ENCODE results near the gene TCFL5.

Gene TCFL5

DNA sequence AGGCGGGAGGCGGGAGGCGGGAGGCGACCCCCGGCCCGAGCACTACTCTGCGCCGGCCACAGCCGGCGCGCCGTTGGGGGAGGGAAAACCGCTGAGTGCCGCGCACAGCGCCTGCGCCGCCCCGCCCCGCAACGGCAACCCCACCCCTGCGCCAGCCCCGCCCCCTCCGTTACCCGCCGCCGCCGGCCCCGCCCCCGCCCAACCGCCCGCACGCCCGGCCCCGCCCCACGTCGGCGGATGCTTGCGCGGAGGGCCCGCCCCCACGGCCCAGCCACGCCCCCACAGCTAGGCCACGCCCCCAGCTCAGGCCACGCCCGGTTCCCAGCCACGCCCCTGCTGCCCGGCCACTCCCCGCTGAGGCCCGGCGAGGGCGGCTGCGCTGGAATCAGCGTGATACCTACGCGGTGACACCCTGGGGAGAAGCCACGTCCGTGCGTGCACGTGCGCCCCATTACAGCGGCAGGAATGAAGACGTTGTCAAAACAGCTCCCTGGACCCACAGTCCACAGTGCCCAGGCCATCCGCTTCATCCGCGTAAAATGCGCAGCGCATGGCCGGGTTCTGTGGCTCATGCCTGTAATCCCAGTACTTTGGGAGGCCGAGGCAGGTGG lies at the start of gene TCFL5:
TCFL5 (minus strand) TSS at position 97 of the 611 bp plus-strand sequence. CDS start 152 bp downstream, outside the sequence.
- peak; percentile 90 for DNase-seq (ENCODE audit: low read depth)

DNA sequence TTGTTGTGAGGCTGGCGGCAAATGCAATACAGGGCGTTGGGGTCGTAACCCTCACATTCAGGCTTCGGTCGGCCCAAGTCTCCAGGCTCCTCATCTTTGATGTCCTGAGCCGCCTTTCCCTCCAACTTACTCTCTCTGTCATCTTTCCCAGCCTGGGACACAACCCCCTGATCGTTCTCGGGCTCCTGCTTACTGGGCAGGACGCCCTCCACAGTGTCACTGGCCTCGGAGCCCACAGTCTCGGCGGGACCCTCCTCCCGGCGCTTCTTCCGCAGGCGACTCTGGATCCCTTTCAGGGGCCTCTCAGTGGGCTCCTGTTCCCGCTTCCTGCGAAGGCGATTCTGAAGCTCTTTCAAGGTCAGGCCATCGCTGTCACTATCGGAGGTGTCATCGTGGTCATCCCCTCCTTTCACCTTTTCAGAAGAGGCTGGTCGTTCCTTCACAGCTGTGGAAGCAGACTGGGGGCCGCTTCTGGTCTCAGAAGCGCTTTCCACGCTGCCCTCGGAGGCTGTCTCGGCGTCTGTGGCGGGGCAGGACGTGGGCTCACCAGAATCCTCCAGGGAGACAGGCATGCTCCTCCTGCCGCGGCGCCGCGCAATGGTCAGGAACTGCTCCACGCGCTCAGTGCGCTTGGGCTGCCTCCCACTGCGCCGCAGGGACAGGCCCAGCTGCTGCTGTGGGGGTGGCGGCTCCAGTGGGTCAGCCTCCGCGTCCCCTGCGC lies 49.3 kb upstream of the TCFL5 start:
- DNase-seq (ENCODE audit: low read depth) = no peak

DNA sequence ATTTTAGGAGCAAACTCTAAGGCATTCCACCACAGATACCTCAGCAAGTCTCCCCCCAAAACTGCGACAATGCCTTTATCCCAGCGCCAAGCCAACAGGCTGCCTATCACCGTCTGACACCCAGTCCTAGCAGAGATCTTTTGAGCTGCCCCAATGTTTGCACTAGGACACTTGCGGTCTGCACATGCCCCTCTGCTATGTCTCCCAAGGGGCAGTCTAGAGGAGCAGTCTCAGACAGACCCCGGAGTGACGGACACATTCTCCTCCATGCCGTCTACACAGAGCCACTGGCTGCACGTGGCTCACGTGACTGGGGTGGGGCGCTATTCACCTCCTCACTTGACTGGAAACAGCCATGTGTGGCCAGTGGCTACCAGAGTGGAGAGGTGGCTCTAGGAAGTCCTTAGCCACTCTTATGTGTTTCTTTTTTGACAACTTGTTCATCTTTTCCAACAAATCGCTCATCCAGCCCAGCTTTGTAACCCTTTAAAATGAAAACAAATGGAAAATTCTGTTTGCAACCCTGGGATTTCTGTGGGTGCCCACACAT lies 48.7 kb upstream of the TCFL5 start:
- no peak for DNase-seq (ENCODE audit: low read depth)

DNA sequence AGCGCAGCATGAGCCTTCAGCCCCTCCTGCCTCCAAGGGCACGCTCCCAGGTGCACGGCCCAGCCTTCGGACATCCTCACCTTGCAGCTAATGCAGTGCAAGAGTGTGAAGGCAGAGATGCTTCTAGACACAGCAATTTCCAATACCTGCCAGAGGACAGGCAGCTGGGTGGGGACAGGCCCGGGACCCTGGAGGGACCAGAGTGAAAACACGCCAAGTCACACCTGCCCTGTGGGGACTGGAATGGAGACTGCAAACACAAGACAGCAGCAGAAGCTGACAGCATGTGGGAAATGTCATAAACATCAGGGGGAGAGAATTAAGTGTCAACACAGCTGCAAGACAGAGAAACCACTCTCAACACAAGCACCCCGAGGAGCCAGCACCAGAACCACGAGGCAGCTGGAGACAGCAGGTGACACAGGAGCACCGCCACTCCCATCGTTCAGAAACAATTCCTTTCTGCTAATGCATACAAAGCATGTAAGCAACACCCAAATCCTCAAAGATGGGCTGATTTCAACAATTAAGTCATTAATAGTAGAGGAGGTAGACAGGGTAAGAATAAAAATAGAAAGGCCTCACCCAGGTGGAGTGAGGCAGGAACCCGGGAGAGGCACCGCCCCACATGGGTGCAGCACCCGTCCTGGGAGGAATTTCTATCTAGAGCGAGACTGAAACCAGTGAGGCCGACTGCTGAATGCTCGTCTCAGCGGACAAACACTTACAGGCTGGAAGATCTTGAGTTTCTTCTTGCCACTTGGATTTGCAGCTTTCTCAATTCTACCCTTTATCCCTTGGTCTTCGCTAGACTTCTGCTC lies 47.6 kb upstream of the TCFL5 start:
- no peak for DNase-seq (ENCODE audit: low read depth)

DNA sequence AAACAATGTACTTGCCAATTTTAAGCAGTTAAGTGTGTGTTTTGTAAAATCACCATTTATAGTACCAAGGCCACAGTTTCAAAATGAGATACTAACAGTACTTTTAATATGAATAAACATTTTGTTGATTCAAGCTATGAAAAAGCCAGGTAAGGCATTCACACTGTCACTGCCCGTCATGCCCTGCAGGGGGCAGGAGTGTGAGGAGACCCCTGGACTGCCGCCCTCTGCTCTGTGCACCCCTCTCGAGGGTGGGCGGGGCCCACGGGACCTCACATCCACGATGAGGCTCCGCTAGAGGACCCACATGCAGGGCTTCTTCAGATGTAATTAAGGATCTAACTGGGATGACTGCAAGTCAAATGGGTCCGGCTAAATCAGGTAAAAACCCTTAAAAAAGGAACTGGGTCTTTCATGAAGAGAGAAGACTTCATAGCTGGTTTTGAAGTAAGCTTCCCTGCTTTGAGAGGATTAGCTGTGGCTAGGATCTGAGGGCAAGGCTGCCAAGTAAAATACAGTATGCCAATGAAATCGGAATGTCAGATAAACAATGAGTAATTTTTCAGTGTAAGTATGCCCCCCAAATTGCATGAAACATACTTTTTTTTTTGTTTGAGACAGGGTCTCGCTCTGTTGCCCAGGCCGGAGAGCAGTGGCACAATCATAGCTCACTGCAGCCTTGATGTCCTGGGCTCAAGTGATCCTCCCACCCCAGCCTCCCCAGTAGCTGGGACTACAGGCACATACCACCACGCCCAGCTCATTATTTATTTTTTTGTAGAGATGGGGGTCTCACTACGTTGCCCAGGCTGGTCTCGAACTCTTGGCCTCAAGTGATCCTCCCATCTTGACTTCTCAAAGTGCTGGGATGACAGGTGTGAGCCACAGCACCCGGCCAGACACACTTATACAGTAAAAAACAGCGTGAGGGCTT lies 46.0 kb upstream of the TCFL5 start:
- DNase-seq (ENCODE audit: low read depth) = no peak

DNA sequence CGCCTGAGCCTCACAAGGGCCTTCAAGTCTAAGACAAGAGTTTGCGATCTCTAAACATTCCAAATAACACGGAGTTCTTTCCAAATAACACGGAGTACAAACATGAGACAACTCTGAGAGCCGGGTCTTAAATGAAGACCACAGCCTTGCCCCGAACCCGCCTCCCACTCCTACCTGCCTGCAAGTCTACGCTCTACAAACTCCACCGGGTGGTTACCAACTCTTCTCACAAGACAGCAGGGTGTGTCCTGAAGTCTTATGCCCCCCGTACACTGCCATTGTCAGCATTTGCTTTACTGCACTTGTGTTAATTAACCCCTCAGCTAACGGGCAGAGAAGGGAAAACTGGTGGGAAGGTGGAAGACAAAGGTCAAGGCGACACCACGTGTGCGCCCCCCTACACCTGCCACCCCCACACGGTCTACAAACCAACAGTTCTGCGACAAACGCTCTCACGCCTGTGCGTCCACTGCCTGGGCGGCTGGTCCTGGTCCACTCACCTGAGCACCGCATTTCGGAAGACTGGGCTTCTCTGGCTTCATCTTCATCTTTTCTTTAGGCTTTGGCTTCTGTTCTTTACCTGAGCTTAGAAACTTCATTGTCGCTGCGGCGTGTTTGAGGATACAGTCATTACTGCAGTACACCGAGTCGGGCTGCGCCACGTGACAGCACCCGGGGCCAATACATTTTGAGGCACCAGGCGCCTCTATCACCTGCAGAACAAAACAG lies 45.2 kb upstream of the TCFL5 start:
- DNase-seq (ENCODE audit: low read depth) = no peak

DNA sequence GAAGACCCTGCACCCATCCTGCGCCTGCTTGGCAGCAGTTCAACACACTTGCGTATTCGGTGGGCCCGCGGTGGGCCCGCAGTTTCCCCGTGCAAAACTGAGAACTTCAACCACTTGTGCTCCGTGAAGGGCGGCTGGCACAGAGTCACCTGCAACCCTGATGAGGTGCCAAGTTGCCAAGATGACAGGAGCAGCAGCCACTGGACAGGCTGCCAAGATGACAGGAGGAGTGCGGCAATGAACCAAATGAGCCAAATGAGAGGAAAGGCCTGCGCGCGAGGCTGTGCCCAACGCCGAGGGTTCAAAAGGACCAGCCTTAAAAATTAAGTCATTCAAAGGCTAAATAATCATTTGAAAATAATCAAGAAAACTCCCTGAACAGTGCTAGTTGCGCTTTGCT lies 44.6 kb upstream of the TCFL5 start:
- DNase-seq (ENCODE audit: low read depth) = no peak

DNA sequence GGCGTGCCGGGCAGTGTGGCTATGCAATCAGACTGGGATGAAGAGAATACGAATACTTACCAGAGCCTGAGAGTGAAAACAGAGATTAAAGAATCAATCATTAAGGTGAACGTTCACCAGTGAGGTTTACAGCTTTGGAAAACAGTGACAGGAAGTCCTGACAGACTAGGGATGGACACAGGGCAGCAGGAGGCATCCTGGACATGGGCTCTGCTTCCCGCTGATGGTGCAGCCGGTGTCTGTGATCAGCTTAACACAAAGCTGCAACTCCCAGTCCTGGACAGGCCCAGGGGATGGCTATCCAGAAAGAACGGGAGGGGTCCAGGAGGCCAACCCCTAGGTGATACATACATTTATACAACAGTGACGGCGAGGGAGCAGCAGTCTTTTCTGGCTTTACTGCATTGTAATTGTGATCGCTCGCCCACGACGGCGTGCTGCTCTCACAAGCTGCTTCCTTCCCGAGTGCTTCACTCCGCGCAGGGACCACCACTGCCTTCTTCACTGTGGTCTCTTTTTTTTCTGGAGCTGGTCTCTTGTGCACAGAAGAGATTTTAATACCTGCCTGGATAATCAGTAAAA lies 44.0 kb upstream of the TCFL5 start:
- no peak for DNase-seq (ENCODE audit: low read depth)

DNA sequence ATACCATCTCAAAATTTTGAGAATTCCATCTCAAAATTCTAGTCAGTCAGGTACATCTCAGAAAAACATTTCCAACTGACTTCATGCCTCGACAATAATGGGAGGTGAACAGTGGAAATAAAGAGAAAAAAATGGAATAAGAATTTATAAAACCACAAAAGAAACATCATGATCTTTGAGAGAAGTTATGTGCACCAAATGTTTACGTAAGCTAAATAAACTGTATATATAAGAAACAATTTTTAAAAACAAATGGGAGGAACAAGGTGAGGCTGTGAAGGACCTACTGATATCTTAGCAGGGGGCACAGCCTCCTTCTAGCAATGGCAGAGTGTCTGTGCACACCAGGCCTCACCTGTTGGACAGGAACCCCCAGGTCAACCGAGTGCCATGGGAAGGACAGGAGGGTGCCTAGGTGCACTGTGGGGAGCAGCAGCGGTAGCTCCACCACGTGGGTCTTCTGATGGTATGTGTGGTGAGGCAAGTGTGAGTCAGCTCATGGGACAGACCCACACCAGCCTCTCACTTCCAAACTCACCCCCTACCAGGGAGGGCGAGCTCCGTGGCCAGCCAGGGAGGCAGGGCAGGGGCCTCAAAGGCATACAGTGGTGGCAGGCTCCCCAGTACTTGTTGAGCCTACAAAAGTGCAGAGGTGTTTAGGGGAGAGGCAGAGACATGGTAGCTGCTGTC lies 41.4 kb upstream of the TCFL5 start:
- no peak for DNase-seq (ENCODE audit: low read depth)

DNA sequence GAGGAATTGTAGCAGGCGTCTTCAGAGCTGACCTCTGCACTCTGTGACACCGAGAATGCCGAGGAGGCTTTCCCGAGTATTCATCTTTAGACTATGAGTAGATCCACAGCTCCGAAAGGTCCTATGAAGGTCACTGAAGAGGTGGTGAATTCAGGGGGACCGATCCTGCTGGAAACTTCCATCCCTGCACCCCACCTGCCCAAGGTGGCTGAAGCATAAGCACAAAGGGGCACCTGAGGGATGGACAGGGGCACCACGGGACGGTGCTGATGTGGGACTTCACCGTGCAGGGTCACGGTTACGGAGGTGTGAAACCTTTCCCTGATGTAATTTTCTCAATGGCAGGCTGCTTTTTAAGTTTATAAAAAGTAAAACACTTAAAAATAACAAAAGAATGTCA lies 40.3 kb upstream of the TCFL5 start:
- no peak for DNase-seq (ENCODE audit: low read depth)

DNA sequence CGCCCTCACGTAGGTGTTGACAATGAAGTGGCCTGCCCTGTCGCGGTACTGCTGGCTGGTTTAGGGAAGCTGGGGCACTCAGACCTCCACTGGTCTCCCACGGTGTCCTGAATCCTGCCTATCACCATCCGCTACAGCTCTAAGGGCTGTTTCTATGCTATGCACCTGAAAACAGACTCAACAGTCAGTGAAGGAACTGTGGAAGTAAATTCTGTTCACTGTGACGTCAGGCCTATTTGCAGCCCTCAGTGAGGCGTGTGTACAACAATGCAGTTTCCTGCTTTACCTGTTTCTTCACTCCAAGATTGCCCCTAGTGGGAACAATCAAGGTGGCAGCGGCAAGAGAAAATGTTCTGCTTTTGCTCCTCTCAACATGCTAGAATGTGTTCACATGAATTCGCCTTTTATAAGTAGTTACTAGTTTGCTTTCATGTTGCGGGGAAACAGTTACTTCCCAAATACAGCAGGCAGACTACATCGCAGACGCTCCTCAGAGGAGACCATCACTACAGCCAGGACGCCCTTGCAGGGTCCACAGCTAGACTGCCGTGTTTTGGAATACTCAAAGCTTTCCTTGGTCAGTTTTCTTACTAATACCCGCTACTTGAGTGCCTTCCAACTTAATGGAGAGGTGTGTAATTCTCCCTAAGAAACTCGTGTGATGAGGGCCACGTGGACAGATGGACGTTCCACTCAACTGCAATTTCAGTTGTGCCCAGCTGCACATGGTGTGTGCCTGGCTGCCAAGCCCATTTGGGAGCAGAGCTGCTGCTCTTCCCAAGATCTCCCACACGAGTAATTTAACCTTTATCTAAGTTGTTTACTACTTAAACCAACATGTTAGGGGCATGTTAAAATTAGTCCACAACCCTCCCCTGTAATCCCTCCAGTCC lies 39.3 kb upstream of the TCFL5 start:
- DNase-seq (ENCODE audit: low read depth) = no peak

DNA sequence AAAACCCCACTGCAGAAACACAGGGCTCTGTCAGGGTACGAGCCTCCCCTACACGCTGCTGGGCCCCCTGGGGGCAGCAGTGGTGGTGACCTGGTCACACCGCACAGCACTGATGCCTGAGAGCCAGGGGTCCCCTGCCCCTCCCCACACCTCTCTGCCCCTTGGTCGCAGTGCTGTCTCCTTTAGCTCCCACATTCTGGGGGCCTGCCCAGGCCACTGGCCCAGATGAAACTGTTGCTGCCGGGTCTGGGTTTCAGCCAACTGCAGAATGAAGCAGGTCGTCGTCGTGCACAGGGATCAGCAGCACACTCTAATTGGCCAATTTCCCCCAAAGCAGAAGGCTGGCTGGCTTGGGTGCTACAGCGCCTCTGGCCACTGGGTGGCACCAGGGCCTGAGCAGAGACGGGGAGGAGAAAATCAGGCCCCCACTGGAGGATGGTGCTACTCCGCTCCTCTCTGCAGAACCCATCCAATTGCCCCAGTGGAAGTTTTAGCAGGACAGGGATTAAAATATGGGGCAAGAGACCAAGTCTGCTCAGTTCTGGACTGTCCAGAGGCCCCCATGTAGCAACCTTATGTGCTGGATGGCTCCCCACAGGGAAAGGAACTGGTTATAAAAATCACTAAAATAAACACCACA lies 38.5 kb upstream of the TCFL5 start:
- peak; percentile 60 for DNase-seq (ENCODE audit: low read depth)

DNA sequence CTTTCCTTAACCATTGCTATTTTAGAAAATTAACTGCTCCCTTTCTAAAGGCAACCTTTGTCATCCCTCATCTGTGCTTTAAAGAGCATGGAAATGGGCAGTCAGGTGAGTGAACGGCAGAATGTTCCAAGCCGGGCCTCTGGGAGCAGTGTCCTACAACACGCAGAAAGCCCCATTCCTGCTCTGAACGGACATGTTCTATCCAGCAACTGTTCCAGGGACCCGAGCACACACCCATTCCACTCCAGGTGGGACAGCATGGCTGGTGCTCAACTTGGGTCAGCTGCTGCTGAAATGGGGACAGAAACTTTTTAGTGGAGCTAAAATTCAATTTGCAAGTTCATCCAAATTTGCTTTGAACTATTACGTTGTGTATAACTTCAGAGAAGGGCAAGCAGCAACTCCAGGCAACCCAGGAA lies 38.0 kb upstream of the TCFL5 start:
- no peak for DNase-seq (ENCODE audit: low read depth)

DNA sequence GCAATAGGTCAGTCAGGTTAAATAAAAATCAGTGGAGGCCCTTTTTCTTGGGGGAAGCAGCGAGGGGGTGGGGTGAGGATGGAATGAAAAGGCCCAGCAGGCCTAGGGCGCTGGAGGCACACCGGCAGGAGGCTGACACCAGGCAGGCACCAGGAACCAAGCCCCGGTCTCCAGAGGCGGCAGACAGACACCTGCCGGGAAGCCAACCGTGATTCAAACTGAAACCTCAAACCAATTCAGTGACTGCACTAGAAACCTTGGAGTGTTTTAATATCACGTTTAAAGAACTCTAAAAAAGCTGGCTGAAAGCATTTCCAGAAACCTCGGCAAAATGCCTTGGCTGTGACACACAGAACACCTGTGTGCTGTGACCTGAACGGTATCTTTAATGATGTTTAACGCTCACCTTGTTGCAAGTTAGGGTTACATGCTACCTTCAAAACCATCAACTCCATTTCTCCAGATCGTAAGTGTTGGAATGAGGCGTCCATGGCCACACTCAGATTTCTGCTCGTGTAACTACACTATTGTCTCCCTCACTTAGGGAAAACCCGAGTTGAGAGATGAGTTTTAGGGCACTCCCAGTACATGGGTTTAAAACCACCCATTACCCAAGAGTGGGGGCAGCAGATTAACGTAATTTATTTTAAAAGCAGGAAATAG lies 37.5 kb upstream of the TCFL5 start:
- no peak for DNase-seq (ENCODE audit: low read depth)

DNA sequence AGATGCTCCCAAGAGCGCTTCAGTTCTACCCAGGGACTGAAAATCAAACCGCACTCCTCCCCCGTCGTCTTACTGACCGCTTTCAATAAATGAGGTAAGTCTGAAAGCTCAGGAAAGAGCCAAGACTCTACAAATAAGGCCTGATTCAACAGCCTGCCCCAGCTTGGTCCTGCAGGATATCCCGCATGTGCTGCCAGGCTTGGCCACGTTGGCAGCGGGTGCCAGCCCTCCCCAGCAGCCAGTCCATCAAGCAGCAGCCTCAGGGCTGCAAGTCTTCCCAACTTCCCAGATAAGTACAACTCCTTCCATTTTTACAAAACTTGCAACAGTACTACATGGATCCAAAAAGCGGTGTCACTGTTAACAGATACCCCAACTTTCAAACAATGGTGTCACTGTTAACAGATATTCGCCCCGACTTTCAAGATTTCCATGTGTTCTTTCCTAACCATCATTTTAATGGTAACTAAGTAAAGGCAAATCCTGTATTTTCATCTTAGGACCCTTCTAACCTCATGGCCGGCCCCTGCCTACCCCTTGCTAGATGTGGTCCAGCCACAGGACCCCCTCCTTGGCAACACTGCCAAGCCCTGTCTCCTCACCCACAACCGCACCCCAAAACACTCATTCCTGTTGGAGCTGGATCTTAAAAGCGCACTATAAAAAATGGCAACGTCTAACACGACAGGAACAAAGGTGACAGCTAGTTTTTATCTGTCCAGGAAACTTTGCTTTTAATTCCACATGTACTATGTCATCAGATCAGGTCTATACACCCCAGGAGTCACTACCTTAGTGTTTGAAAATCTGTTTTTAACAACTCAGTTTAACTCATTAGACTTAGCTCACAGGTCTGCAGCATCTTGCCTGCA lies 36.7 kb upstream of the TCFL5 start:
- no peak for DNase-seq (ENCODE audit: low read depth)

DNA sequence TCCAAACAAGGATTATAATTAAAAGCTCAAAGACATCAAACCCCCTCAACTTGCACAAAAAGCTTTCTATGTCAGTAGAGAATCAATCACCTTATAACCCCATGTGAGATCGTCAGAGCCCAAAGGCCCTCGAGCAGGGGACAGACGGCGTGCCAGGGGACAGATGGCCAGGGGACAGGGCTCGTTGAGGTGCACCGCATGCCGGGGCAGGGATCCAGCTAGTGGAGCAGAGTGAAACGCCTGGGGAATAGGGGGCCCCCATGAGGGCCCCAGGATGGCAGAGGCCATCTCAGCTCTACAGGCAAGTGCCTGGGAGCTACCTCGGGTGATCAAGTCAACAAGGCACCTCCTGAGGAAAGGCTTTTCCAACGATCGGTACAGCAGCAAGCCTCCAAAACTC lies 36.0 kb upstream of the TCFL5 start:
- DNase-seq (ENCODE audit: low read depth) = no peak

DNA sequence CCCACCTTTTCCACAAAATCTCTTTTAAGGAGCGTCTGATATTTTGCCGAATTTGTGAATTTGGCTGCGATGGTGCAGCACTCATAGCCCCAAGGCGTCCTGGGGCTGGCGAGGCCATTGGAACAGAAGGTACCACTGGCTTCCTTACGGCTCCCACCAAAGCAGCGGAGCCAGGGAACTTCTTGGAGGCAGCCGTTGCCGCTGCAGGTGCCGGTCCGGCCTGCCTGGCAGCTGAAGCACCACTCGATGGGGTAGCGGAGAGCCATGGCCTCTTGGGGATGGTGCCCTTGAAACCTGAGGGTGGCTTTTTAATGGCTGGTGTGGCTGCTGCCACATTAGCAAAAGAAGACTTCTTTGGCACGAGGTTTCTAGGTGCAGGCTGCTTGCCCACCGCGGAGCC lies 34.9 kb upstream of the TCFL5 start:
- no peak for DNase-seq (ENCODE audit: low read depth)

All from activated gamma-delta T cell treated with anti-CD3 and anti-CD28 coated beads, Interleukin-2, amount 50 U/mL, for 16 hours (primary cell).